Endometrial microvascular endothelial cells (primary cell): ENCODE measurements around the gene MTMR6. TPM values are rescaled to one million over a fixed set of nuclear protein-coding genes. Genes with fewer than 3 reads are reported as not detected.
"Not testable (repeated sequence)": the region's sequence is repeated elsewhere in the genome, so short reads cannot be mapped to it uniquely, and the experiment has no call there.

ENCODE experiments used
- in situ Hi-C: cut with HindIII; loops from 2 replicates; pipeline ENCODE4 v1.10.0; 2017; ENCODE audit warnings: low sequenced_read_pairs, low pct_unique_long_range_greater_than_20kb; ENCODE audit errors: inconsistent ontology term
- total RNA-seq: library from RNA; depleted of rRNA; stranded (reverse); fragments of >200 nt; gene quantifications from one replicate; pipeline ENCODE4 v1.2.3, GENCODE V29; 2015; ENCODE audit errors: inconsistent ontology term

The MTMR6 gene
- total RNA-seq = 24.4 TPM

DNA sequence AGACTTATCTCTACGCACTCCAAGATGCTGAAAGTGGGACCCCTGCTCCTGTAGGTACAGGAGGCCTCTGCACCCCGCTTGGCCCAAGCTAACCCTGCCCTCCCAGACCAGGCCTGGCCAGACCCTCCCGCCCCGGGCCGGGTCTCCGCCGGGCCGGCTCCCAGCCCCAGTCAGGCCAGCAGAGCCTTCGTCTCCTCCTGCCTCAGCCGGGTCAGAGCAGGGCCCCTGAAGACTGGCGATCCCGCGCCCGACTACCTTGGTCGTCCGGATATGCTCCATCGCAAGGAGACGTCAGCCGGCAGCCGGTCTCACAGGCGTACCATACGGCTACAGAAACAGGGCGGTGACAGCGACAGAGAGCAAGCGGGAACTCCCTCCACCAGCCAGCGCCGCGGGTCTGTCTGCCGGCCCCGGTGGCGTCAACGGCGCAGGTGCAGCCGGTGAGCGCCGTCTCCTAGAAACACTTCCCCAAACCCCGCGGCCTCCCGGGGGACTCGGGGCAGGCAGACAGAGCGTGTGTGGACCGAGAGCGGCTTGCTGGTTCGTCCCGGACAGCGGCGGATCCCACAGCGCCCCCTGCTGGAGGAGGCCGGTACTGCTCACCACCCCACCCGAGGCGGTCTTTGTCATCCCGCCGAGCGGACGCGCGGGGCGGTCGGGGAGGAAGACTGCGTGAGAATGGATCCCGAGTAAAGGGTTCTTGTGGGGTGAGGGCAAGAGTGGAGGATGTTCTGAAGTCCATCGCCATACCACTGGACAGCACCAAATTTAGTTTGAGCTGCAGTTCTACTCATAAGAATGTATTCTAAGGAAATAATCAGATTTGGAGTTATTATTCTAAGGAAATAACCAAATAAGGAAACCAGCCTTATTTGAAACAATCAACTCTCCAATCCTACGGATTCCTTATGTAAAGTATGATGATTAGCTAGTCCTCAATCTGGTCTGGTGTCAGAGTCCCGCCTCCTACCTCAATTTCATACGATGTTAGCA lies at the start of gene MTMR6:
Gene MTMR6 (minus strand): TSS at position 520 of the 993 bp plus-strand sequence. CDS start 241 bp downstream, at position 279.
- in situ Hi-C loops = no loop called here

GRCh38 chr13:25335856-25336255 lies 48.6 kb upstream of the MTMR6 start:
- in situ Hi-C loops = no loop called here

GRCh38 chr13:25330541-25330940 lies 43.3 kb upstream of the MTMR6 start:
- in situ Hi-C loops = no loop called here

- in situ Hi-C loops = no loop called here
Observed at GRCh38 chr13:25329706-25330105, 42.4 kb upstream of the MTMR6 start.

GRCh38 chr13:25324100-25324499 lies 36.8 kb upstream of the MTMR6 start:
- in situ Hi-C loops = no loop called here

DNA sequence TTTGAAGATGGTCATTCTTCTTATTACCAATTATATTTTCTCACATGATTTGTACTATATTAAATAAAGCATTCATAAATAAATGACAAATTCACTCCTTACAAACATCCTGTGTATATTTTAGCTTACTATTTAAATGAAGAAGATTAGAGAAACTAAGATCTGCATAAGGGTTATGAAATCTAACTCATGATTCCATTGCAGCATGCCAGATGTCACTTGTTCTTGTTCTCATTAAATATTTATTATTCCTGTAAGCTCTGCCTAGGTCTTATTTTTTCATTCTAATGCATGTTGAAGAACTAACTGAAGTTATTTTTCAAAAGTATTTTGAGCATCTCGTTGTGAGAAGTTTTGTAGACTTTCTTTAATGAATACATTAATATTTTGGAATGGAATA lies 32.5 kb upstream of the MTMR6 start:
- in situ Hi-C loops = no loop called here

DNA sequence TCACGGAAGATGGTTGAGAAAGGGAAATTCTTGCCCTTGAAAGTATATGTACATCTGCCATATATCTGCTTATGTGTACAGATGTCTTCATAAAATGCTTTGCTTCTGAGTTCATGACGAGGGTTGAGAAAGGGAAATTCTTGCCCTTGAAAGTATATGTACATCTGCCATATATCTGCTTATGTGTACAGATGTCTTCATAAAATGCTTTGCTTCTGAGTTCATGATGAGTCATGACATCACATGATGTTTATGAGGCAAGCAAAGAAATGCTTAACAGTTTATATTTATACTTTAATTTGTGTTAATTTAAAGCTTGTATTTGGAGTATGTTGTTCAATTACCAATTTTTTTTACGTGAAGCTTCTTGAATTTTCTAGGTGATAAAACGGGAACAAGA lies 31.7 kb upstream of the MTMR6 start:
- in situ Hi-C loops = not testable (repeated sequence)

DNA sequence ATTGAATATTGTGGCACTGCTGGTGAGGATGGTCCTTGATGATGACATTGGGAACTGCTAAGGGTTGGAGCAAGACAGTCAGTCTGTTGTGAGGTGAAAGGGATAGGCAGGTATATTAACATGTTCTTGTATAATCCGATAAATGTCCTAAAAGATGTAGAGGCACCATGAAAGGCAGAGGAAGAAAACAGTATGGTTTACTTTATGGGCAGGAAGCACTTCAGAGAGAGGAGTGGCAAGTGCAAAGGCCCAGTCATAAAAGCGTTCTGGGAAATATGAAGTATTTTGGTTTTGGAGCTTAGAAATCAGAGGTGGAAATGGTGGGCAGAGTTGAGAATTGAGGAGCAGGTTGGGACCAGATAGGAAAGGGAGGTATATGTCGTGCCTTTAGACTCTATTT lies 23.6 kb upstream of the MTMR6 start:
- in situ Hi-C loops = no loop called here

DNA sequence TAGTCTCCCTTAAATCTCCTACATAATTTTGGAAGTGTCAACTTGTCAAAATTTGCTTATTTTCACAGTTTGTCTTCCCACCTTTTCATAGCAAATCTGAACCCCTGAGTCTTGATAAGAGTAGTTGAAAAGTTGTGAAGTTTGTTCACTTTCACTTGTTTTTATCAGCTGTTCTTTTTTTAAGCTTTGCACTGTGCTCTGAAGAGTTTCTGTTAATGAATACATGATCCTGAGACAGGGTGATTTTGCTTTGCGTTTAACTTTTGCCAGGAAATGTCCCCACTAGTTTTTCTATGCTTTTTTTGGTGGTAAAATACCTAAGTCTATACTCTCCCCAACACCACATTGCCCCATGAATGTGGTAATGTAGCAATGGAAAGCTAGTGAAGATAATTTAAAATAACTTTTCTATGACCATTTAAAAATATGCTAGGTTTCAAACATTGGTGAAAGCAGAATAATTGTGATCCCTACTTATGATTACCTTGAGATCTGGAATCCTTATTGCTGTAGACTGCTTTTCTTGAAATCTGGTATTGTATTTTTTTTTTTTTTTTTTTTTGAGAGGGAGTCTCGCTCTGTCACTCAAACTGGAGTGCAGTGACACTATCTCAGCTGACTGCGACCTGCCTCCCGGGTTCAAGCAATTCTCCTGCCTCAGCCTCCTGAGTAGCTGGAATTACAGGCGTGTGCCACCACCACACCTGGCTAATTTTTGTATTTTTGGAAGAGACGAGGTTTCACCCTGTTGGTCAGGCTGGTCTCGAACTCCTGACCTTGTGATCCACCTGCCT lies 19.6 kb upstream of the MTMR6 start:
- in situ Hi-C loops = no loop called here

DNA sequence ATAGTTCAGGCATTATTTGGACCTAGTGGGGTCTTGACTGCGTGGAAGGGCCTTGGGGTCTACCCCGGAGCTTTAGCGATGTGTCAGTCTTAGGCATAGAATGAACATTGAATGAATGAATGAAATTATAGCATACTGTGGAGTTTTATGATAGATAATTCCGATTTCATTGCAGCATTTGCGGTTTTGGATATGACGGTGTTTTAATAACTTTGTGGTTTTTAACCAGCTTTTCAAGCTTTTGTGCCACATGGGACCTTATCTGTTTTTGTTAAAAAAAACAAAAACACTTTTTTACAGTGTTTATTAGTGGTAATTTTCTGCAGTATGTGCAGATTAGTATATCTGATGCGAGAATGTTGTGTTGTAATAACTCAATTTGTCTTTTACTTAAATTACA lies 14.8 kb upstream of the MTMR6 start:
- in situ Hi-C loops = no loop called here

DNA sequence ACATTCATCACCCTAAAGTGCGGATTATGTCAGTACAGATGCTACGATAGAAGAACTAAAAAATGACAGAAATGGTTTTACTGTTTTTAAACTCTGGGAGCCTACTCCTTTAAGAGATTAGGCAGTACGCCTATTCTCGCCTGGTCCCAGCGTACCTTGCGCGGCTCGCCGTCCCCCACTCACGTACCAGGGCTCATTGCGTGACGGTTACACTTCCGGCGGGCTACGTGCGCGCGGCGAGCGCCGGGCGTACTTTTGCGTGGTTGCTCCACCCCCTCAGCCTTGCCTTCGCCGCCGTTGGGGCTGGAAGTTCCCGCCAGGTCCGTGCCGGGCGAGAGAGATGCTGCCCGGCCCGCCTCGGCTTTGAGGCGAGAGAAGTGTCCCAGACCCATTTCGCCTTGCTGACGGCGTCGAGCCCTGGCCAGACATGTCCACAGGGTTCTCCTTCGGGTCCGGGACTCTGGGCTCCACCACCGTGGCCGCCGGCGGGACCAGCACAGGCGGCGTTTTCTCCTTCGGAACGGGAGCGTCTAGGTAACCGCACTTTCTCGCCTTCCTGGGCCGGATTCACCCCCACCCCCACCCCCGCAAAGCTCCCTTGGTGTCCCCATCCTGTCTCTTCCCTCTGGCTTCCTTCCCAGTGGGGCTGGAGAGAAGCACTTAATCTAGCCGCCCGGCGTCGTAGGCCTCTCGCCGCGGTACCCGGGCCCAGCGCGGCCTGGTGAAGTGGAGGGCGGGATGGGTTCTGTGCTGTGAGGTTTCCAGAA lies 14.2 kb upstream of the MTMR6 start, which contains the start of gene NUP58:
Gene NUP58 (plus strand): TSS at position 279 of the 767 bp plus-strand sequence. CDS start 149 bp downstream, at position 428.
- in situ Hi-C loops = no loop called here

DNA sequence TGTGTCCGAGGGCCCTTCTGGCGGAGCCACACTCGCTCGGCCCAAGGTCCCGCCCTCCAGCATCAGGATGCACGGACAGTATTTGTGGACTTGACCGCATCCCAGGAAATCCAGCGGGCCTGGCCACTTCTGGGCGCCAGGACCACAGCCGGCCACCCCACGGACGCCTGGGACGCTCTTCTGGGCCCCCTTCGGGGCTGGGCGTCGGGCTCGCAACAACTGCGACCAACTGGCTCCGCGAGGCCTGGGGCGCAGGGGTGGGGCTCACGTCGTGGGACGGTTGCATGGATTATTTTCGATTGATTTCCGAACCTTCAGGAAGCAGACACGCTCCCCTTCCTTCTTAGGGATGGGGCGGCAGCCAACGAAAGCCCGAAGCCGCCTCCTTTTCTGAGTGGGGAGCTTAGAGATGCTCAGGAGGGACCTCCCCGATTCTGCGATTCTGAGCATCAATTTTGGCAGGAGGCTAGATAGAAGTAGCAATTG lies 13.6 kb upstream of the MTMR6 start:
- in situ Hi-C loops = no loop called here

DNA sequence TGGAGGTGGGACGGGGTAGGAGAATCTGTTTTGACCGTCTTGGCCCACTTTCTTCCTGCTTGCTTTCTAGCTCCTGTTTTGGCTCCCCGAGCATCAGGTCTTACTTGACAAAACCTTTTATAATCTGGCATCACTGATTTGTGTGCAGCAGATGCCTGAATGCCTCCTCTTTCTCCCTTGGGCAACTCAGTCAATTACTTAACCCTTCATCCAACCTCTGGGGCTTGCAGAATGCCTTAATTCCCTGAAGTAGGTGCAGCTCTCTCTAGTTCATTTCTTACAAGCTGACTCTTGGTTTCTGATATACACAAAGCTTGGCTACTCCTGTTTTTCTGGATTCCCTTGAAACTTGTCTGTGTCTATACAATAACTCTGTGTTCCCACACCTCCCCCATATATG lies 8.4 kb upstream of the MTMR6 start:
- in situ Hi-C loops = no loop called here

- in situ Hi-C loops = no loop called here
Observed at GRCh38 chr13:25295228-25295627, 7.9 kb upstream of the MTMR6 start.

DNA sequence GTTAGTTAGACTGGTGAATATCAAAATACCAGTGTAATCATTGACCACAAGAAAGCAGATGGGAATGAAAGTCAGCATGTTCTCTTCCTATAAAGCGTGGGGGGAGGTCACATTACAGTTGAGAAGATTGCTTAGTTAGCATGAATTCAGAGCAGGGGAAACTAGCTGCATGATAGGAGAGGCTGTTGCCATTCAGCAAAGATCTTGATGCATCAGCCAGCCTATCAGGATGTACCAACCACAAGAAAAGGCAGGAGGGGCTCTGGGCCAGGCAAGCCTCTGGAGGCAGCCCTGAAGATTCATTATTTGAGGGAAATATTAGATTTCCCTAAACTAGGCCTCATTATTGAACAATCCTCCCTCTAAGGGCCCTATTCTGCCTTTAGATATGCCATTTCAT lies 5.0 kb upstream of the MTMR6 start:
- in situ Hi-C loops = no loop called here

DNA sequence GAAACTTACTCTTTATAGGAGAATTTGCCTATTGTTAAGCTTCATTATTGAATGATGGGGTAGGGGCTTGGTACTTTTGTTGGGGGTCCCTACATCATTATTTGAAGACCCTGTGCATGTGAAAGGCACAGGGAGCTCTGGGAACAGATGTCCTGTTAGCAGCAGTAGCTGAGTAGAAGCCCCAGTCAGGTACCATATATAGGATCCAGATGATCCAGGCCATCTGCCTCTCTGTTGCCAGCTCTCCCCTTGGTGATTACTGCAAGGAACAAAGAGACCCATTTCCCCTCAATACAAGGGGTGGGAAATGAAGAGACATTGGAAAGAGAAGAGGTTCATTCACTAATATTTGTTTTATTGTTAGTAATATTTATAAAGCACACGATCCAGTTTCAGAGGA lies 4.4 kb upstream of the MTMR6 start:
- in situ Hi-C loops = no loop called here

DNA sequence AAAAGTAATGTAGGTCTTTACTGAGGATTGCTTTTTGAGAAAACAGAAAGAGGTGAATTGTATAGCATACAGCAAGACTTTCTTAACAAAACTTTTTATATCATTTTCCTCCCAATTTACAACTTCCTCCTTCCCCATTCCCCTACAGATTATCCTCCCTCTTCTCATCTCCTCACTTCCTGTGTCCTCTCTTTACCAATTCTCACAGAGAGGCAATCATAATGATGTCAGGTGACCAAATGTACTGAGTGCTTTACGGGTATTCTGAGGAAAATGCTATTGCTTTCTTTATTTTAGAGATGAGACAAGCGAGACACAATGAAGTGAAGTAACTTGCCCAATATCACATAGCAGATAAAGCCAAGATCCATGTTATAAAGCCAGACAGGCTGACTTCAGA lies 1.7 kb upstream of the MTMR6 start:
- in situ Hi-C loops = no loop called here

GRCh38 chr13:25286308-25286968 lies 850 bp downstream of the MTMR6 start:
- in situ Hi-C loops = no loop called here
